Ishikawa (cell line): ENCODE measurements around the gene VWF.

Source experiments
- EP300 ChIP-seq: IDR thresholded peaks from 2 replicates; pipeline ENCODE4 v1.6.1; 2012; ENCODE audit warnings: borderline replicate concordance
- FOXM1 ChIP-seq: IDR thresholded peaks from 2 replicates; pipeline ENCODE4 v1.6.1; 2012; ENCODE audit warnings: low read depth, borderline replicate concordance

- no peak for TF ChIP-seq FOXM1
- no peak for TF ChIP-seq EP300
Measured at GRCh38 chr12:5947006-5947405, 177.5 kb downstream of the VWF start.
